ENCODE measurements around the gene MTMR12.
A peak's percentile ranks its signal among the peaks of the same experiment; 100 is the strongest.

GRCh38 chr5:32278406-32278805, 34.3 kb downstream of the MTMR12 start:
- TF ChIP-seq CEBPB (IDR thresholded peaks at IDR 0.05; ENCODE audit: low read depth, low read length) (no peak), CTCF (conservative IDR thresholded peaks at IDR 0.05; ENCODE audit: low read depth, low read length) (no peak), USF2 (IDR thresholded peaks at IDR 0.05; ENCODE audit: low read depth, low read length) (peak; percentile 88), POLR2A (IDR thresholded peaks at IDR 0.05; ENCODE audit: low read depth, low read length) (no peak), BHLHE40 (IDR thresholded peaks at IDR 0.05; ENCODE audit: low read depth, low read length) (peak; percentile 57; the same call in 1 of the 2 replicates), MAFK (IDR thresholded peaks at IDR 0.05; ENCODE audit: low read depth, low read length) (no peak), RAD21 (IDR thresholded peaks at IDR 0.05; ENCODE audit: low read length) (no peak), RFX5 (IDR thresholded peaks at IDR 0.05; ENCODE audit: low read depth, low read length) (no peak), MAZ (IDR thresholded peaks at IDR 0.05; ENCODE audit: borderline replicate concordance, low read depth, low read length) (no peak), SMC3 (IDR thresholded peaks at IDR 0.05; ENCODE audit: low read depth, low read length) (no peak), RCOR1 (IDR thresholded peaks at IDR 0.05; ENCODE audit: insufficient replicate concordance, low read length) (no peak), FOS (IDR thresholded peaks at IDR 0.05; ENCODE audit: low read depth, low read length) (peak; percentile 11; the same call in 1 of the 2 replicates), ELK1 (IDR thresholded peaks at IDR 0.05; ENCODE audit: borderline replicate concordance, low read depth, low read length) (no peak)

All from IMR-90 (cell line).